ENCODE data around the gene TGFB2. TPM values are rescaled to one million over a fixed set of nuclear protein-coding genes. Genes with fewer than 3 reads are reported as not detected.

TGFB2 gene
- total RNA-seq, 1 donor from 2014 or later = 61.8 TPM

DNA sequence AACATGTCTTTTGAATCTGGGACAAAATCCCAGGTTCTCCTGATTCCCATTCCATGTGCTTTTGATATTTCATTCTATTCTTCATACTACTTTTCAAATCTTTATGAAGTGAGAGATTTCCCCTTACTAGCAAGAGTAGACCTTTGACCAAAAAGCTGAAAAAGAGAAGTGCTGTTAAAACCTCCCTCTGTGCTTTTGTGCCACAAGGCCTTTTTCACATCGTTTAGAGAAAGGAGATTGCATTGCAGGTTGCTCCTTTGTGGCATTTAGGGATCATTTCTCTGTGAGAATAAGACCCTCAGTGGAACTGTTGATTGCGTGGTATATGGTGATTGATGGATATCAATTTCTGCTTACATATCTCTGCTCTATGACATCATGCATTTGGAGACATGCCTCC lies 148.8 kb downstream of the TGFB2 start:
- no peak for DNase-seq

Small RNA genes lying within 50 kb of the gene (small RNA-seq; reads per million reads assigned to genes)
- gene AC096638.1 = not detected

Other genes starting within 250 kb of the TGFB2 start
- gene RRP15, start 60.0 kb upstream of the TGFB2 start, total RNA-seq = 22.3 TPM

Measured in occipital lobe (tissue), 3 donors.